A673 (cell line): ENCODE measurements around the gene DLGAP1. TPM values are rescaled to one million over a fixed set of nuclear protein-coding genes. Genes with fewer than 3 reads are reported as not detected.

Source experiments
- BruUV-seq: library from RNA; stranded (reverse); fragments of 400-500 nt; replicated peaks from 2 replicates; lab custom pipeline; 2021; lab: Mats Ljungman, UMichigan
- CTCF ChIA-PET: fragments of 300-600 bp; sonication (Branson Sonifier 250); formaldehyde crosslinking; loops from one replicate; lab custom pipeline; 2022; ENCODE audit warnings: antibody characterized with exemption; lab: Charles Lee
- POLR2A ChIA-PET: fragments of 300-600 bp; sonication (Branson Sonifier 250); formaldehyde crosslinking; loops from one replicate; lab custom pipeline; 2022; ENCODE audit warnings: antibody characterized with exemption; ENCODE audit not compliant: low non-redundant PET; lab: Charles Lee
- DNase-seq: peaks from one replicate; pipeline ENCODE4 v3.0.0-alpha.2; 2015; ENCODE audit warnings: low spot score
- H3K27ac ChIP-seq: fragments of 200-600 bp; sonication (generic); 2 replicates; pipeline ENCODE4 v1.5.1; 2016; ENCODE audit warnings: mixed run types, low read depth, mild to moderate bottlenecking, mixed read lengths, antibody characterized with exemption, low read length; ENCODE audit not compliant: poor library complexity, severe bottlenecking
- H3K27me3 ChIP-seq: fragments of 200-600 bp; sonication (generic); replicated peaks from 2 replicates; pipeline ENCODE4 v1.6.1; 2017; ENCODE audit warnings: mixed run types, low read depth, mild to moderate bottlenecking, mixed read lengths, antibody characterized with exemption, low read length; ENCODE audit not compliant: insufficient read depth, poor library complexity
- H3K36me3 ChIP-seq: fragments of 200-600 bp; sonication (generic); 2 replicates; pipeline ENCODE4 v1.6.1; 2016; ENCODE audit warnings: mixed run types, mild to moderate bottlenecking, mixed read lengths, antibody characterized with exemption, low read length; ENCODE audit not compliant: insufficient read depth, poor library complexity, severe bottlenecking
- H3K4me1 ChIP-seq: fragments of 200-600 bp; sonication (generic); 2 replicates; pipeline ENCODE4 v1.6.1; 2017; ENCODE audit warnings: mixed run types, mild to moderate bottlenecking, mixed read lengths, antibody characterized with exemption, low read length; ENCODE audit not compliant: insufficient read depth, poor library complexity, severe bottlenecking
- H3K4me3 ChIP-seq: fragments of 200-600 bp; sonication (generic); 2 replicates; pipeline ENCODE4 v1.5.1; 2016; ENCODE audit warnings: low read depth, mixed run types, mild to moderate bottlenecking, mixed read lengths, low read length; ENCODE audit not compliant: poor library complexity, severe bottlenecking
- H3K9me3 ChIP-seq: fragments of 200-600 bp; sonication (generic); 2 replicates; pipeline ENCODE4 v1.6.1; 2016; ENCODE audit warnings: mixed run types, low read depth, mild to moderate bottlenecking, mixed read lengths, antibody characterized with exemption, low read length; ENCODE audit not compliant: poor library complexity, severe bottlenecking
- EZH2 ChIP-seq: fragments of 200-600 bp; sonication (generic); IDR thresholded peaks from 2 replicates; pipeline ENCODE4 v1.6.1; 2017; ENCODE audit warnings: borderline replicate concordance, low read depth, mild to moderate bottlenecking, mixed read lengths, antibody characterized with exemption, low read length; ENCODE audit not compliant: poor library complexity, severe bottlenecking
- intact Hi-C: fragments of 100-400 bp; cut with micrococcal nuclease; formaldehyde crosslinking; loops from one replicate; pipeline ENCODE4 v1.10.0; 2022; ENCODE audit not compliant: unreplicated experiment
- total RNA-seq: library from RNA; stranded (reverse); gene quantifications from 2 replicates; pipeline ENCODE4 v1.2.3, GENCODE V29; 2021
- TF ChIP-seq, protein P1 (sequence below): fragments of 300-800, 200-600 bp; sonication (generic); conservative IDR thresholded peaks from 2 replicates; pipeline ENCODE4 v1.5.1; 2017; ENCODE audit warnings: low read depth, mild to moderate bottlenecking, antibody characterized with exemption, low read length, moderate library complexity, mixed read lengths

DLGAP1 gene
- total RNA-seq, 1 experiment from 2014 or later: 135 TPM

DNA sequence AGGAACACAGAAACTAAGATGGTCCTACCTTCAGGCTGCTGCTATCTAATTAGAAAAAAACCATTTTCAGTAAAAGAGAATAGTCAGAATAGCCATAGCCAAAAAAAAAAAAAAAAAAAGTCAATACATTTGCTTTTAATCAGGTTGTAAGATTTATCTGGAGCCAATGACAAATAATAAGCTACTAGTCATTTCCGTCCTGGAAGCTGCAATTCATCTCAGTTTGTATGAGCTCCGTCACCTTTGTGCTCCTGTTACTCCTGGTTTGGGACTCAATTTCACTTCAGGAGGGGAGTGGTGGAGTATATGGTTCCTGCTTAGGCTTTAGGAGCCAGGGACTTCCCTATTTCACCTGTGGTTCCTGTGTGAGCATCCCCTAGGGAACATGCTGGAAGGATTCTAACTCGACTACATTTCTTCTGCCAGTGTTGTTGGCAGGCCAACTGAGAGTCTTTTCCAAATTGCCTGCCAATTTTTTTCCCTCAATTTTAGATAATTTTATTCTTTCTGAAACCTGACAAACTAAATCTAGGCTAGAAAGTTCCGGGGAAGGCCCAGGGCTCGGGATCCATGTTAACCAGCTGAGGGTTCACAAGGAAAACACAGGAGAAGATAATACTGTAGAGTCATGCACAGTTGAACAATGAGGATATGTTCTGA is 481.8 kb downstream of the DLGAP1 start:
- Histone ChIP-seq H3K27ac (no peak overlapping the region), H3K4me1 (no peaks in the 10 kb centered on the region), H3K36me3 (no peaks in the 10 kb centered on the region), H3K4me3 (no peak overlapping the region), H3K27me3 (no peaks in the 10 kb centered on the region), H3K9me3 (no peaks in the 10 kb centered on the region)
- TF ChIP-seq, protein P1, sequence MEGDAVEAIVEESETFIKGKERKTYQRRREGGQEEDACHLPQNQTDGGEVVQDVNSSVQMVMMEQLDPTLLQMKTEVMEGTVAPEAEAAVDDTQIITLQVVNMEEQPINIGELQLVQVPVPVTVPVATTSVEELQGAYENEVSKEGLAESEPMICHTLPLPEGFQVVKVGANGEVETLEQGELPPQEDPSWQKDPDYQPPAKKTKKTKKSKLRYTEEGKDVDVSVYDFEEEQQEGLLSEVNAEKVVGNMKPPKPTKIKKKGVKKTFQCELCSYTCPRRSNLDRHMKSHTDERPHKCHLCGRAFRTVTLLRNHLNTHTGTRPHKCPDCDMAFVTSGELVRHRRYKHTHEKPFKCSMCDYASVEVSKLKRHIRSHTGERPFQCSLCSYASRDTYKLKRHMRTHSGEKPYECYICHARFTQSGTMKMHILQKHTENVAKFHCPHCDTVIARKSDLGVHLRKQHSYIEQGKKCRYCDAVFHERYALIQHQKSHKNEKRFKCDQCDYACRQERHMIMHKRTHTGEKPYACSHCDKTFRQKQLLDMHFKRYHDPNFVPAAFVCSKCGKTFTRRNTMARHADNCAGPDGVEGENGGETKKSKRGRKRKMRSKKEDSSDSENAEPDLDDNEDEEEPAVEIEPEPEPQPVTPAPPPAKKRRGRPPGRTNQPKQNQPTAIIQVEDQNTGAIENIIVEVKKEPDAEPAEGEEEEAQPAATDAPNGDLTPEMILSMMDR: no peak
- TF ChIP-seq EZH2: no peak
- POLR2A ChIA-PET: interaction anchor here (0.5 kb wide), 1 partner anchor 455 kb away, joined by 7 read pairs; no protein-coding TSS in a partner anchor
- intact Hi-C loops: no loop called here
- BruUV-seq: no TSS peak
- DNase-seq: no peak
- CTCF ChIA-PET: no interaction called here

DNA sequence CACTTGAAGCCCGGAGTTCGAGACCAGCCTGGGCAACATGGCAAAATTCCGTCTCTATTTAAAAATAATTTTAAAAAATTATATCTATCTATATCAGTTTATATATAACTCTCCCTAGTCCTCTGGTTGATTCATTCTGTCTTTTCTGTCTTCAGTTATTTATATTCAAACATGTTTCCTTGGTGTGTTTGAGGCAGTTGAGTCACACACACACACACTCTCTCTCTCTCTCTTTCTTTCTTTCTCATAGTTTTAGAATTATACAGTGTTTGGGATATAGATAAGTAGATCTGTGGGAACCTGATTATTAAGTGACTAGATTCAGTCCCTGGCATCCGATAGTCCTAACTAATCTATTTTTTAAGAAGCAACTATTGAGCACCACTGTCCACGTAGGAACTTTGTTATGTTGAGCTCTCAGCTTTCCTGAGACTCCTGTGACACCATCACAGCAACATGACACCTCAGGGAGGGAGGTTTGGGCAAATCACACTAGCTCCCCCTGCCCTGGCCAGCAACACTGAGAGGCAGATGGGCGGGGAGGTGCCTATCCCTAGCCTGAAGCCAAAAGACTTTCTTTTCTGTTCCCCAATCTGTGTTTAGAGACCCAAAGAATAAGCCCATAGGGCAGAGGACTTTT is 482.7 kb downstream of the DLGAP1 start:
- ChIA-PET CTCF (no interaction called here), POLR2A (interaction anchor here (0.5 kb wide), 1 partner anchor 455 kb away, joined by 7 read pairs; no protein-coding TSS in a partner anchor)
- no peak overlapping the region for H3K4me3 ChIP-seq
- intact Hi-C loops: no loop called here
- TF ChIP-seq, protein P1: no peak
- TF ChIP-seq EZH2: no peak
- no peak overlapping the region for H3K27ac ChIP-seq
- no peaks in the 10 kb centered on the region for H3K9me3 ChIP-seq
- H3K27me3 ChIP-seq: no peaks in the 10 kb centered on the region
- DNase-seq: no peak
- no TSS peak for BruUV-seq
- no peaks in the 10 kb centered on the region for H3K36me3 ChIP-seq
- H3K4me1 ChIP-seq: no peaks in the 10 kb centered on the region

DNA sequence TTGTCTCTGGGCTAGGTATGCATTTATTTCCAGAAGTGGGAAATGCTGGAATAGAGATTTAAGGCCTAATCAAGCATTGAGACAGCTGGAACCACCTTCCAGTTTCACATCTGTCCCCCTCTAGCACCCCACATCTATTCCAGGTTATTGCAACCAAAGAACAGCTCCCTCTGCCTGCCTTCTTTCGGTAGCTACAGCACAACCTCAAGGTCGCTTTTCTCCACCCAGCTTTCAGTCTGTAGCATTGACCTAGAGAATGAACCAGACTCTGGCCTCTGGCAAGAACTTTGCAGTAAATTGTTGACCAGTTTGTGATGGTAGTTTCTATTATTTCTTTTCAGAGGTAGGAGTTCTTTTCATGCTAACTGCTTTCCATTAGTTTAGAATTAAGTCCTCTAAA is 484.2 kb downstream of the DLGAP1 start:
- CTCF ChIA-PET: no interaction called here
- DNase-seq: no peak
- H3K4me1 ChIP-seq: no peaks in the 10 kb centered on the region

More for the DNA sequence above, 484.2 kb downstream of the DLGAP1 start:
- intact Hi-C loops: no loop called here
- no TSS peak for BruUV-seq
- no peaks in the 10 kb centered on the region for H3K36me3 ChIP-seq
- H3K4me3 ChIP-seq: no peak overlapping the region
- TF ChIP-seq, protein P1: peak; percentile 44; the same call in 1 of the 2 replicates
- TF ChIP-seq EZH2: no peak
- H3K9me3 ChIP-seq: no peaks in the 10 kb centered on the region
- H3K27me3 ChIP-seq: no peaks in the 10 kb centered on the region
- H3K27ac ChIP-seq: no peak overlapping the region
- POLR2A ChIA-PET: no interaction called here
